GM23338 (cell line): Measurements from ENCODE around the gene LIMK2. TPM values are rescaled to one million over a fixed set of nuclear protein-coding genes. Genes with fewer than 3 reads are reported as not detected.

Experiments used
- ATAC-seq: fragments of 200-7000 bp; cut with Tn5 transposase; 3 replicates; pipeline ENCODE4 v1.9.1; 2020
- DNase-seq: peaks from one replicate; pipeline ENCODE4 v3.0.0-alpha.2; 2015; ENCODE audit warnings: low spot score
- H2AFZ ChIP-seq: fragments of 200-600 bp; sonication (generic); 2 replicates; pipeline ENCODE4 v1.8.0; 2016; ENCODE audit warnings: antibody characterized with exemption, mild to moderate bottlenecking, moderate library complexity
- H3F3A ChIP-seq: fragments of 200-600 bp; sonication (generic); replicated peaks from 2 replicates; pipeline ENCODE4 v1.8.0; 2017; ENCODE audit warnings: antibody characterized with exemption, mixed run types, low read depth
- H3K27ac ChIP-seq: fragments of 200-600 bp; sonication (generic); 2 replicates; pipeline ENCODE4 v1.6.1; 2016; ENCODE audit warnings: low read depth
- H3K27me3 ChIP-seq: fragments of 200-600 bp; sonication (generic); 2 replicates; pipeline ENCODE4 v1.8.0; 2016; ENCODE audit warnings: mild to moderate bottlenecking, mixed run types, moderate library complexity; ENCODE audit not compliant: insufficient read depth
- H3K36me3 ChIP-seq: fragments of 200-600 bp; sonication (generic); 2 replicates; pipeline ENCODE4 v1.8.0; 2016; ENCODE audit warnings: mild to moderate bottlenecking; ENCODE audit not compliant: insufficient read depth
- H3K4me1 ChIP-seq: fragments of 200-600 bp; sonication (generic); 2 replicates; pipeline ENCODE4 v1.8.0; 2016; ENCODE audit warnings: mild to moderate bottlenecking, moderate library complexity; ENCODE audit not compliant: insufficient read depth
- H3K4me2 ChIP-seq: fragments of 200-600 bp; sonication (generic); 2 replicates; pipeline ENCODE4 v1.7.1; 2017; ENCODE audit warnings: mixed run types
- H3K4me3 ChIP-seq: fragments of 200-600 bp; sonication (generic); 2 replicates; pipeline ENCODE4 v1.6.1; 2016; ENCODE audit warnings: mixed run types
- H3K79me2 ChIP-seq: fragments of 200-600 bp; sonication (generic); replicated peaks from 2 replicates; pipeline ENCODE4 v1.8.0; 2017; ENCODE audit warnings: mild to moderate bottlenecking; ENCODE audit not compliant: insufficient read depth
- H3K9me2 ChIP-seq: fragments of 200-600 bp; sonication (generic); 2 replicates; pipeline ENCODE4 v1.8.0; 2017; ENCODE audit not compliant: insufficient read depth
- H4K20me1 ChIP-seq: fragments of 200-600 bp; sonication (generic); replicated peaks from 2 replicates; pipeline ENCODE4 v1.8.0; 2017; ENCODE audit warnings: mild to moderate bottlenecking; ENCODE audit not compliant: insufficient read depth
- H3K27ac Mint-ChIP-seq: 2 replicates; pipeline ENCODE4 v1.8.0; 2020; ENCODE audit warnings: inconsistent platforms, mild to moderate bottlenecking, moderate library complexity, mixed read lengths
- H3K27me3 Mint-ChIP-seq: 3 replicates; pipeline ENCODE4 v1.8.0; 2022; ENCODE audit warnings: low read depth, mild to moderate bottlenecking, moderate library complexity, mixed read lengths, inconsistent platforms; ENCODE audit not compliant: insufficient read depth, poor library complexity
- H3K36me3 Mint-ChIP-seq: 3 replicates; pipeline ENCODE4 v1.8.0; 2021; ENCODE audit warnings: low read depth, mild to moderate bottlenecking, inconsistent platforms, moderate library complexity, mixed read lengths
- H3K4me1 Mint-ChIP-seq: 3 replicates; pipeline ENCODE4 v1.8.0; 2020; ENCODE audit warnings: mild to moderate bottlenecking, inconsistent platforms, mixed read lengths
- H3K4me3 Mint-ChIP-seq: 3 replicates; pipeline ENCODE4 v1.8.0; 2021; ENCODE audit warnings: moderate library complexity, mild to moderate bottlenecking, inconsistent platforms, mixed read lengths
- H3K9me3 Mint-ChIP-seq: 3 replicates; pipeline ENCODE4 v1.8.0; 2020; ENCODE audit warnings: moderate library complexity, mild to moderate bottlenecking, inconsistent platforms, mixed read lengths
- CREB1 ChIP-seq: fragments of 250-450 bp; sonication (Bioruptor Pico); IDR thresholded peaks from 2 replicates; pipeline ENCODE4 v1.5.0; 2020; ENCODE audit warnings: low read depth, mild to moderate bottlenecking, moderate library complexity
- EZH2 ChIP-seq: fragments of 200-600 bp; sonication (generic); IDR thresholded peaks from one replicate; pipeline ENCODE4 v1.8.0; 2017; ENCODE audit warnings: antibody characterized with exemption, mild to moderate bottlenecking, low read depth; ENCODE audit not compliant: unreplicated experiment
- EZH2phosphoT487 ChIP-seq: fragments of 200-600 bp; sonication (generic); IDR thresholded peaks from one replicate; pipeline ENCODE4 v1.8.1; 2018; ENCODE audit warnings: antibody characterized with exemption; ENCODE audit not compliant: unreplicated experiment
- JUNB ChIP-seq: IDR thresholded peaks from one replicate; pipeline ENCODE4 v1.6.1; 2016; ENCODE audit warnings: antibody characterized with exemption; ENCODE audit not compliant: unreplicated experiment
- POLR2AphosphoS5 ChIP-seq: IDR thresholded peaks from 2 replicates; pipeline ENCODE4 v1.6.1; 2016; ENCODE audit warnings: antibody characterized with exemption, low read depth
- ZNF331 ChIP-seq: fragments of 250-450 bp; sonication (Bioruptor Pico); IDR thresholded peaks from 2 replicates; pipeline ENCODE4 v1.5.0; 2020; ENCODE audit warnings: low read depth, mild to moderate bottlenecking, moderate library complexity
- polyA plus RNA-seq: library from polyadenylated mRNA; unstranded; fragments of >200 nt; fragmentation: Nextera tagmentation; extraction: Ambion mirVana; gene quantifications from 2 replicates; pipeline ENCODE4 v1.2.1, GENCODE V29; 2016
- total RNA-seq: library from RNA; depleted of rRNA; stranded (reverse); fragments of >200 nt; shearing (Covaris generic); gene quantifications from 2 replicates; pipeline ENCODE4 v1.2.3, GENCODE V29; 2014
- TF ChIP-seq, protein P1 (sequence below): fragments of 250-450 bp; sonication (Bioruptor Pico); IDR thresholded peaks from 2 replicates; pipeline ENCODE4 v1.5.0; 2020; ENCODE audit warnings: mild to moderate bottlenecking, moderate library complexity

LIMK2 gene
- total and polyA plus RNA-seq, 2 experiments from 2014 or later: 12.5 to 39.8 TPM

DNA sequence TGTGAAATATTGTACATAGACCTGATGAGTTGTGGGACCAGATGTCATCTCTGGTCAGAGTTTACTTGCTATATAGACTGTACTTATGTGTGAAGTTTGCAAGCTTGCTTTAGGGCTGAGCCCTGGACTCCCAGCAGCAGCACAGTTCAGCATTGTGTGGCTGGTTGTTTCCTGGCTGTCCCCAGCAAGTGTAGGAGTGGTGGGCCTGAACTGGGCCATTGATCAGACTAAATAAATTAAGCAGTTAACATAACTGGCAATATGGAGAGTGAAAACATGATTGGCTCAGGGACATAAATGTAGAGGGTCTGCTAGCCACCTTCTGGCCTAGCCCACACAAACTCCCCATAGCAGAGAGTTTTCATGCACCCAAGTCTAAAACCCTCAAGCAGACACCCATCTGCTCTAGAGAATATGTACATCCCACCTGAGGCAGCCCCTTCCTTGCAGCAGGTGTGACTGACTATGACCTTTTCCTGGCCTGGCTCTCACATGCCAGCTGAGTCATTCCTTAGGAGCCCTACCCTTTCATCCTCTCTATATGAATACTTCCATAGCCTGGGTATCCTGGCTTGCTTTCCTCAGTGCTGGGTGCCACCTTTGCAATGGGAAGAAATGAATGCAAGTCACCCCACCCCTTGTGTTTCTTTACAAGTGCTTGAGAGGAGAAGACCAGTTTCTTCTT is 67.9 kb downstream of the LIMK2 start:
- H3K4me2 ChIP-seq: no peak overlapping the region
- Mint-ChIP-seq H3K27me3 (peaks cover 4% of the 10 kb centered on the region), H3K4me1 (peaks cover 11% of the 10 kb centered on the region), H3K4me3 (no peak overlapping the region), H3K27ac (no peak overlapping the region; the same call in 1 of the 2 replicates), H3K36me3 (peaks cover 22% of the 10 kb centered on the region), H3K9me3 (no peaks in the 10 kb centered on the region)
- no peak for DNase-seq
- H3K27ac ChIP-seq: no peak overlapping the region
- H3K27me3 ChIP-seq: no peaks in the 10 kb centered on the region
- H3K36me3 ChIP-seq: peaks cover 14% of the 10 kb centered on the region
- no peak overlapping the region for H3K4me3 ChIP-seq
- H3K9me2 ChIP-seq: no peaks in the 10 kb centered on the region
- TF ChIP-seq CREB1 (CRISPR knock-in tag) (no peak), JUNB (no peak), POLR2AphosphoS5 (no peak), ZNF331 (CRISPR knock-in tag) (no peak), EZH2phosphoT487 (no peak), EZH2 (no peak)
- TF ChIP-seq, protein P1, sequence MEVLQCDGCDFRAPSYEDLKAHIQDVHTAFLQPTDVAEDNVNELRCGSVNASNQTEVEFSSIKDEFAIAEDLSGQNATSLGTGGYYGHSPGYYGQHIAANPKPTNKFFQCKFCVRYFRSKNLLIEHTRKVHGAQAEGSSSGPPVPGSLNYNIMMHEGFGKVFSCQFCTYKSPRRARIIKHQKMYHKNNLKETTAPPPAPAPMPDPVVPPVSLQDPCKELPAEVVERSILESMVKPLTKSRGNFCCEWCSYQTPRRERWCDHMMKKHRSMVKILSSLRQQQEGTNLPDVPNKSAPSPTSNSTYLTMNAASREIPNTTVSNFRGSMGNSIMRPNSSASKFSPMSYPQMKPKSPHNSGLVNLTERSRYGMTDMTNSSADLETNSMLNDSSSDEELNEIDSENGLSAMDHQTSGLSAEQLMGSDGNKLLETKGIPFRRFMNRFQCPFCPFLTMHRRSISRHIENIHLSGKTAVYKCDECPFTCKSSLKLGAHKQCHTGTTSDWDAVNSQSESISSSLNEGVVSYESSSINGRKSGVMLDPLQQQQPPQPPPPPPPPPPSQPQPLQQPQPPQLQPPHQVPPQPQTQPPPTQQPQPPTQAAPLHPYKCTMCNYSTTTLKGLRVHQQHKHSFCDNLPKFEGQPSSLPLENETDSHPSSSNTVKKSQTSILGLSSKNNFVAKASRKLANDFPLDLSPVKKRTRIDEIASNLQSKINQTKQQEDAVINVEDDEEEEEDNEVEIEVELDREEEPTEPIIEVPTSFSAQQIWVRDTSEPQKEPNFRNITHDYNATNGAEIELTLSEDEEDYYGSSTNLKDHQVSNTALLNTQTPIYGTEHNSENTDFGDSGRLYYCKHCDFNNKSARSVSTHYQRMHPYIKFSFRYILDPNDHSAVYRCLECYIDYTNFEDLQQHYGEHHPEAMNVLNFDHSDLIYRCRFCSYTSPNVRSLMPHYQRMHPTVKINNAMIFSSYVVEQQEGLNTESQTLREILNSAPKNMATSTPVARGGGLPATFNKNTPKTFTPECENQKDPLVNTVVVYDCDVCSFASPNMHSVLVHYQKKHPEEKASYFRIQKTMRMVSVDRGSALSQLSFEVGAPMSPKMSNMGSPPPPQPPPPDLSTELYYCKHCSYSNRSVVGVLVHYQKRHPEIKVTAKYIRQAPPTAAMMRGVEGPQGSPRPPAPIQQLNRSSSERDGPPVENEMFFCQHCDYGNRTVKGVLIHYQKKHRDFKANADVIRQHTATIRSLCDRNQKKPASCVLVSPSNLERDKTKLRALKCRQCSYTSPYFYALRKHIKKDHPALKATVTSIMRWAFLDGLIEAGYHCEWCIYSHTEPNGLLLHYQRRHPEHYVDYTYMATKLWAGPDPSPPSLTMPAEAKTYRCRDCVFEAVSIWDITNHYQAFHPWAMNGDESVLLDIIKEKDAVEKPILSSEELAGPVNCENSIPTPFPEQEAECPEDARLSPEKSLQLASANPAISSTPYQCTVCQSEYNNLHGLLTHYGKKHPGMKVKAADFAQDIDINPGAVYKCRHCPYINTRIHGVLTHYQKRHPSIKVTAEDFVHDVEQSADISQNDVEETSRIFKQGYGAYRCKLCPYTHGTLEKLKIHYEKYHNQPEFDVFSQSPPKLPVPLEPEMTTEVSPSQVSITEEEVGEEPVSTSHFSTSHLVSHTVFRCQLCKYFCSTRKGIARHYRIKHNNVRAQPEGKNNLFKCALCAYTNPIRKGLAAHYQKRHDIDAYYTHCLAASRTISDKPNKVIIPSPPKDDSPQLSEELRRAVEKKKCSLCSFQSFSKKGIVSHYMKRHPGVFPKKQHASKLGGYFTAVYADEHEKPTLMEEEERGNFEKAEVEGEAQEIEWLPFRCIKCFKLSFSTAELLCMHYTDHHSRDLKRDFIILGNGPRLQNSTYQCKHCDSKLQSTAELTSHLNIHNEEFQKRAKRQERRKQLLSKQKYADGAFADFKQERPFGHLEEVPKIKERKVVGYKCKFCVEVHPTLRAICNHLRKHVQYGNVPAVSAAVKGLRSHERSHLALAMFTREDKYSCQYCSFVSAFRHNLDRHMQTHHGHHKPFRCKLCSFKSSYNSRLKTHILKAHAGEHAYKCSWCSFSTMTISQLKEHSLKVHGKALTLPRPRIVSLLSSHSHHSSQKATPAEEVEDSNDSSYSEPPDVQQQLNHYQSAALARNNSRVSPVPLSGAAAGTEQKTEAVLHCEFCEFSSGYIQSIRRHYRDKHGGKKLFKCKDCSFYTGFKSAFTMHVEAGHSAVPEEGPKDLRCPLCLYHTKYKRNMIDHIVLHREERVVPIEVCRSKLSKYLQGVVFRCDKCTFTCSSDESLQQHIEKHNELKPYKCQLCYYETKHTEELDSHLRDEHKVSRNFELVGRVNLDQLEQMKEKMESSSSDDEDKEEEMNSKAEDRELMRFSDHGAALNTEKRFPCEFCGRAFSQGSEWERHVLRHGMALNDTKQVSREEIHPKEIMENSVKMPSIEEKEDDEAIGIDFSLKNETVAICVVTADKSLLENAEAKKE (CRISPR knock-in tag): no peak
- H3K4me1 ChIP-seq: no peaks in the 10 kb centered on the region
- H4K20me1 ChIP-seq: no peaks in the 10 kb centered on the region
- no peak overlapping the region for H2AFZ ChIP-seq
- no peaks in the 10 kb centered on the region for H3K79me2 ChIP-seq
- no peak for ATAC-seq
- no peaks in the 10 kb centered on the region for H3F3A ChIP-seq
